ENCODE results near the gene ECI2. TPM values are rescaled to one million over a fixed set of nuclear protein-coding genes. Genes with fewer than 3 reads are reported as not detected.
A peak's percentile ranks its signal among the peaks of the same experiment; 100 is the strongest.

ECI2 gene
- total and polyA plus RNA-seq, 2 of the 13 experiments (the other 11 are each of a cell fraction or from before 2014, with no cell fraction given) = 78.5 to 228 TPM

DNA sequence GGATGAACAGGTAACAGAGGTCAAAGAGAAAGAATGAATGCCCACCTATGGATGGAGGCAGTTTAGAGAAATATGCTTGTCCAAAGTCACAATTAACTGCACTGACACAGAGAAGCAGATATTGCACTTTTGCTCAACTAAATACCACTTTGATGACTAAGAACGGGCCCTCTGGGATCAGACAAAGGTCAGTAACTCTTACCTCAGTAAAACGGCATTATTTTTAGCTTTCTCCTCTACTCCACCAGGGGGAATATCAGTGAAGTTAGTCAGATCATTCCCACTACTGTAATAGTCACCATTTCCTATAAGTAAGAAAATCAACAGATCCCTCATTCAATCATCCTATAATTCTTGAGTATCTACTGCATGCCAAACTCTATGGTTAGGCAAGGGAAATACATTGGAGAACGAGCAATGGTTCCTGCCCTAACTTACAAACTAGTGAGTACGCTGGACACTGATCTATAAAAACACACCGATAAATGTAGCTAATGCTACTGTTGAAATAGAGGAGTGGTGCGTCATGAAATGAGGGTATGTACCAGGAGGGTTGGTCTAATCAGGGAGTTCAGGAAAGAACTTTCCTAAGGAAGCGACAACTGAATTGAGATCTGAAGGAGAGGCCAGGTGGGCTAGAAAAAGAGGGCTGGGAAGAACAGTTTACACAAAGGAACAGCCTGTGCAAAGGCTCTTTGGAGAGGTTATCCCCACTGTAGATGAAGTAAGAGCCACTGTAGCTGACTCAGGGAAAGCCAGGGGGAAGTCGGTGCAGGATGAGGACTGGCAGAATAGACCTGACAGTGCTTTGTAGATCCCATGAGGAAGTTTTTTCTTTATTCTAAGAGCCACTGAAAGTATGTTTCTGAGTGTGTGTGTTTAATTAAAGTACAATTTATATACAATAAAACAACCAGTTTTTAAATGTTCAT lies 9.2 kb downstream of the ECI2 start (continued):
- TF ChIP-seq LCORL (IDR thresholded peaks at IDR 0.05) = no peak
- TF ChIP-seq LCORL (CRISPR knock-in tag; IDR thresholded peaks at IDR 0.05) = 0 out of 2 replicates have a peak, but pooled peaks have one; percentile 48
- TF ChIP-seq, protein P1, sequence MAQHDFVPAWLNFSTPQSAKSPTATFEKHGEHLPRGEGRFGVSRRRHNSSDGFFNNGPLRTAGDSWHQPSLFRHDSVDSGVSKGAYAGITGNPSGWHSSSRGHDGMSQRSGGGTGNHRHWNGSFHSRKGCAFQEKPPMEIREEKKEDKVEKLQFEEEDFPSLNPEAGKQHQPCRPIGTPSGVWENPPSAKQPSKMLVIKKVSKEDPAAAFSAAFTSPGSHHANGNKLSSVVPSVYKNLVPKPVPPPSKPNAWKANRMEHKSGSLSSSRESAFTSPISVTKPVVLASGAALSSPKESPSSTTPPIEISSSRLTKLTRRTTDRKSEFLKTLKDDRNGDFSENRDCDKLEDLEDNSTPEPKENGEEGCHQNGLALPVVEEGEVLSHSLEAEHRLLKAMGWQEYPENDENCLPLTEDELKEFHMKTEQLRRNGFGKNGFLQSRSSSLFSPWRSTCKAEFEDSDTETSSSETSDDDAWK (CRISPR knock-in tag; IDR thresholded peaks at IDR 0.05) = no peak
- TF ChIP-seq, protein P2, sequence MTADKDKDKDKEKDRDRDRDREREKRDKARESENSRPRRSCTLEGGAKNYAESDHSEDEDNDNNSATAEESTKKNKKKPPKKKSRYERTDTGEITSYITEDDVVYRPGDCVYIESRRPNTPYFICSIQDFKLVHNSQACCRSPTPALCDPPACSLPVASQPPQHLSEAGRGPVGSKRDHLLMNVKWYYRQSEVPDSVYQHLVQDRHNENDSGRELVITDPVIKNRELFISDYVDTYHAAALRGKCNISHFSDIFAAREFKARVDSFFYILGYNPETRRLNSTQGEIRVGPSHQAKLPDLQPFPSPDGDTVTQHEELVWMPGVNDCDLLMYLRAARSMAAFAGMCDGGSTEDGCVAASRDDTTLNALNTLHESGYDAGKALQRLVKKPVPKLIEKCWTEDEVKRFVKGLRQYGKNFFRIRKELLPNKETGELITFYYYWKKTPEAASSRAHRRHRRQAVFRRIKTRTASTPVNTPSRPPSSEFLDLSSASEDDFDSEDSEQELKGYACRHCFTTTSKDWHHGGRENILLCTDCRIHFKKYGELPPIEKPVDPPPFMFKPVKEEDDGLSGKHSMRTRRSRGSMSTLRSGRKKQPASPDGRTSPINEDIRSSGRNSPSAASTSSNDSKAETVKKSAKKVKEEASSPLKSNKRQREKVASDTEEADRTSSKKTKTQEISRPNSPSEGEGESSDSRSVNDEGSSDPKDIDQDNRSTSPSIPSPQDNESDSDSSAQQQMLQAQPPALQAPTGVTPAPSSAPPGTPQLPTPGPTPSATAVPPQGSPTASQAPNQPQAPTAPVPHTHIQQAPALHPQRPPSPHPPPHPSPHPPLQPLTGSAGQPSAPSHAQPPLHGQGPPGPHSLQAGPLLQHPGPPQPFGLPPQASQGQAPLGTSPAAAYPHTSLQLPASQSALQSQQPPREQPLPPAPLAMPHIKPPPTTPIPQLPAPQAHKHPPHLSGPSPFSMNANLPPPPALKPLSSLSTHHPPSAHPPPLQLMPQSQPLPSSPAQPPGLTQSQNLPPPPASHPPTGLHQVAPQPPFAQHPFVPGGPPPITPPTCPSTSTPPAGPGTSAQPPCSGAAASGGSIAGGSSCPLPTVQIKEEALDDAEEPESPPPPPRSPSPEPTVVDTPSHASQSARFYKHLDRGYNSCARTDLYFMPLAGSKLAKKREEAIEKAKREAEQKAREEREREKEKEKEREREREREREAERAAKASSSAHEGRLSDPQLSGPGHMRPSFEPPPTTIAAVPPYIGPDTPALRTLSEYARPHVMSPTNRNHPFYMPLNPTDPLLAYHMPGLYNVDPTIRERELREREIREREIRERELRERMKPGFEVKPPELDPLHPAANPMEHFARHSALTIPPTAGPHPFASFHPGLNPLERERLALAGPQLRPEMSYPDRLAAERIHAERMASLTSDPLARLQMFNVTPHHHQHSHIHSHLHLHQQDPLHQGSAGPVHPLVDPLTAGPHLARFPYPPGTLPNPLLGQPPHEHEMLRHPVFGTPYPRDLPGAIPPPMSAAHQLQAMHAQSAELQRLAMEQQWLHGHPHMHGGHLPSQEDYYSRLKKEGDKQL (CRISPR knock-in tag; IDR thresholded peaks at IDR 0.05; ENCODE audit: low read depth) = no peak
- TF ChIP-seq ZNF20 (CRISPR knock-in tag; IDR thresholded peaks at IDR 0.05) = no peak
- 0 out of 2 replicates have a peak, but pooled peaks have one; percentile 40 for TF ChIP-seq POGZ (CRISPR knock-in tag; IDR thresholded peaks at IDR 0.05)
- TF ChIP-seq, protein P3, sequence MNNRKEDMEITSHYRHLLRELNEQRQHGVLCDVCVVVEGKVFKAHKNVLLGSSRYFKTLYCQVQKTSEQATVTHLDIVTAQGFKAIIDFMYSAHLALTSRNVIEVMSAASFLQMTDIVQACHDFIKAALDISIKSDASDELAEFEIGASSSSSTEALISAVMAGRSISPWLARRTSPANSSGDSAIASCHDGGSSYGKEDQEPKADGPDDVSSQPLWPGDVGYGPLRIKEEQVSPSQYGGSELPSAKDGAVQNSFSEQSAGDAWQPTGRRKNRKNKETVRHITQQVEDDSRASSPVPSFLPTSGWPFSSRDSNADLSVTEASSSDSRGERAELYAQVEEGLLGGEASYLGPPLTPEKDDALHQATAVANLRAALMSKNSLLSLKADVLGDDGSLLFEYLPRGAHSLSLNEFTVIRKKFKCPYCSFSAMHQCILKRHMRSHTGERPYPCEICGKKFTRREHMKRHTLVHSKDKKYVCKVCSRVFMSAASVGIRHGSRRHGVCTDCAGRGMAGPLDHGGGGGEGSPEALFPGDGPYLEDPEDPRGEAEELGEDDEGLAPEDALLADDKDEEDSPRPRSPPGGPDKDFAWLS (CRISPR knock-in tag; IDR thresholded peaks at IDR 0.05; ENCODE audit: borderline replicate concordance) = no peak
- TF ChIP-seq, protein P4, sequence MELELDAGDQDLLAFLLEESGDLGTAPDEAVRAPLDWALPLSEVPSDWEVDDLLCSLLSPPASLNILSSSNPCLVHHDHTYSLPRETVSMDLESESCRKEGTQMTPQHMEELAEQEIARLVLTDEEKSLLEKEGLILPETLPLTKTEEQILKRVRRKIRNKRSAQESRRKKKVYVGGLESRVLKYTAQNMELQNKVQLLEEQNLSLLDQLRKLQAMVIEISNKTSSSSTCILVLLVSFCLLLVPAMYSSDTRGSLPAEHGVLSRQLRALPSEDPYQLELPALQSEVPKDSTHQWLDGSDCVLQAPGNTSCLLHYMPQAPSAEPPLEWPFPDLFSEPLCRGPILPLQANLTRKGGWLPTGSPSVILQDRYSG (CRISPR knock-in tag; IDR thresholded peaks at IDR 0.05) = no peak
- TF ChIP-seq, protein P5, sequence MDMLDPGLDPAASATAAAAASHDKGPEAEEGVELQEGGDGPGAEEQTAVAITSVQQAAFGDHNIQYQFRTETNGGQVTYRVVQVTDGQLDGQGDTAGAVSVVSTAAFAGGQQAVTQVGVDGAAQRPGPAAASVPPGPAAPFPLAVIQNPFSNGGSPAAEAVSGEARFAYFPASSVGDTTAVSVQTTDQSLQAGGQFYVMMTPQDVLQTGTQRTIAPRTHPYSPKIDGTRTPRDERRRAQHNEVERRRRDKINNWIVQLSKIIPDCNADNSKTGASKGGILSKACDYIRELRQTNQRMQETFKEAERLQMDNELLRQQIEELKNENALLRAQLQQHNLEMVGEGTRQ (IDR thresholded peaks at IDR 0.05; ENCODE audit: low read depth, low read length) = no peak
- TF ChIP-seq, protein P5 (CRISPR knock-in tag; IDR thresholded peaks at IDR 0.05; ENCODE audit: borderline replicate concordance) = no peak
- TF ChIP-seq ZNF670 (CRISPR knock-in tag; IDR thresholded peaks at IDR 0.05; ENCODE audit: borderline replicate concordance) = no peak
- TF ChIP-seq, protein P6, sequence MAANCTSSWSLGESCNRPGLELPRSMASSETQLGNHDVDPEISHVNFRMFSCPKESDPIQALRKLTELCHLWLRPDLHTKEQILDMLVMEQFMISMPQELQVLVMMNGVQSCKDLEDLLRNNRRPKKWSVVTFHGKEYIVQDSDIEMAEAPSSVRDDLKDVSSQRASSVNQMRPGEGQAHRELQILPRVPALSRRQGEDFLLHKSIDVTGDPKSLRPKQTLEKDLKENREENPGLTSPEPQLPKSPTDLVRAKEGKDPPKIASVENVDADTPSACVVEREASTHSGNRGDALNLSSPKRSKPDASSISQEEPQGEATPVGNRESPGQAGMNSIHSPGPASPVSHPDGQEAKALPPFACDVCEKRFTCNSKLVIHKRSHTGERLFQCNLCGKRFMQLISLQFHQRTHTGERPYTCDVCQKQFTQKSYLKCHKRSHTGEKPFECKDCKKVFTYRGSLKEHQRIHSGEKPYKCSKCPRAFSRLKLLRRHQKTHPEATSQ (CRISPR knock-in tag; IDR thresholded peaks at IDR 0.05; ENCODE audit: borderline replicate concordance) = no peak
- no peak for TF ChIP-seq YEATS2 (CRISPR knock-in tag; IDR thresholded peaks at IDR 0.05; ENCODE audit: borderline replicate concordance)

All from HepG2 (cell line).